HG03280 (cell line): Measurements from ENCODE around the gene CADM4.
"Not testable (repeated sequence)": the region's sequence is repeated elsewhere in the genome, so short reads cannot be mapped to it uniquely, and the experiment has no call there.

Experiments used
- ATAC-seq: cut with Tn5 transposase; IDR thresholded peaks from one replicate; pipeline ENCODE4 v1.9.1; 2021; ENCODE audit warnings: mild to moderate bottlenecking, moderate library complexity; ENCODE audit not compliant: unreplicated experiment

The CADM4 gene

DNA sequence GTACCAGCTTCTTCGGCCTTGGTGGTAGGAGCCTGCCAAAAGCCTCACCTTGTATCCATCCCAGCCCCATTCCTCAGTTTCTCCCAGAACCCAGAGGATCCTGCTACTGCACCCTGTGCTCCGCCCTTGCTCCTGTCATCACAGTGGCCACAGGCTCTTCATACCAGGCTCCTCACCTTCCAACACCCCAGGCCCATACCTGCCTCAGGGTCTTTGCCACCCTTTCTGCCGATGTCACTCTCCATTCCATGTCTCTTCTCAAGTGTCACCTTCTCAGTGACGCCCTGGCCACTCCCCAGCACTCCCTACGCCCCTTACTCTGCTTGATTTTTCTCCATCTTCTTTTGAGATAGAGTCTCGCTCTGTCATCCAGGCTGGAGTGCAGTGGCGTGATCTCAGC is 29.8 kb downstream of the CADM4 start:
- ATAC-seq: no peak

DNA sequence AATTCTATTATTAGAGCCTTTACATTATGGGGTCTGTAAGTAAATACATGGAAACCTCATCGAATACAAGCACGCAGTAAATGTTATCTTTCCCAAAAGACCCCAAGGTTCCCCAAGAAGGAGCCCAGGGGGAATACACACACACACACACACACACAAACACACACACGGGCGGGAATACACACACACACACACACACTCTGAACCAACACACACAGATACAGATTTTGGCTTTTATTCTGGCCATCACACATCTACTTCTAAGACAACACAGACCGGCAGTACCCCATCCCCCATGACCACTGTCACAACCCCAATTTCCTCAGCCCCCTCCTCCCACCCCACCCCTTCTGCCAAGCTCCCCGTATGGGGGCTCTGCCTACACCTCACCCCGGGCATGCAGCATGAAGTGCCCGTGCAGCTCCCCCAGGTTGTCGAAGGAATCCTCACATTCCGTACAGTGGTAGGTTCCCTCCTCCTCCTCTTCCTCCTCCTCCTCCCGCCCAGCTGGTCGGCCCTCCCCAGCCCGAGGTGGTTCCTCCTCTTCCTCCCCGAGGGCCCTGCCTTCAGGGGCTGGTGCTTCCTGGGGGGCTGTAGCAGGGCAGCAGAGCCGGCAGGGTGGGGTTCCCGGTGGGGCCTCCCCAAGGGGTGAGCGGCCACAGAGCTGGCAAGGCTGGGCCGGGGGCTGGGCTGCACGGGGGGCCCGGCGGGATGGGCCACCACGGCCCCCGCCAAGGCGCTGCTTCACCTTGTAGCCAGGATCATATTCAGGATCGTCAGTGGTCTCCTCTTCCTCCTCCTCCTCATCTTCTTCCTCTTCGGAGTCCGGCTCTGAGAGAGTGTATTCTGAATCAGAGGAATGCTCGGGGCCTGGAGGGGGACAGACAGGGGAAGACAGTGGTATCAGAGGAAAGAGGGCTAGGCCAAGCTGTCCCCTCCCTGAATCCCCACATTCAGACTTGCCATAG is 32.1 kb downstream of the CADM4 start:
- ATAC-seq: no peak

DNA sequence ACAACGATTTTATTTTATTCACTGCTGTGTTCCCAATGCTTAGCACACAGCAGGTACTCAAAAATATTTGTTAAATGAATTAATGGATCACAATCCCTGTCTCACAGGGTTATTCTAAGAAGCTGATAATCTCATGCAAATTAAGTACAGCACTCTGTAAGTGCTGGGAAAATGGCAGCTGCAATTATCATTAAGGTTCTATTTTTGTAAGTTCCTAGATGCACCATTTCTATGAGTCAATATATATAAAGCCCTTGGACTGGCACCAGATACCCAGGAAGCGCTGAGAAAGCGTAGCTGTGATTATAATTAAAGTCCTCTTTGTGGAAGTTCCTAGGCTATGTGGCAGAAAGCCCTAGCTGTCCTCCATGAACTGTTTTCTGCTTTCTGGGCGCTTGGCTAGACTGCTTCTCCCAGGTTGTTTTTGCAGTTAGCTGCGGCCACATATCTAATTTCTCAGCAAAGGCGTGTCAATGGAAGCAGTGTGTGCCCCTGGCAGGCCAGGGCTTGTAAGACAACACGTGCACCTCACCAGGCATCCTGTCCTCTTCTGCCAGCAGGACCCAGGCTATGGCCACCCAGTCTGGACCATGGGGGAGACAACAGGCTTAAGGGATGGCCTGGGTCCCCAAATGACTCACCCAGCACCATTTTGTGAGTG is 33.0 kb downstream of the CADM4 start:
- no peak for ATAC-seq

DNA sequence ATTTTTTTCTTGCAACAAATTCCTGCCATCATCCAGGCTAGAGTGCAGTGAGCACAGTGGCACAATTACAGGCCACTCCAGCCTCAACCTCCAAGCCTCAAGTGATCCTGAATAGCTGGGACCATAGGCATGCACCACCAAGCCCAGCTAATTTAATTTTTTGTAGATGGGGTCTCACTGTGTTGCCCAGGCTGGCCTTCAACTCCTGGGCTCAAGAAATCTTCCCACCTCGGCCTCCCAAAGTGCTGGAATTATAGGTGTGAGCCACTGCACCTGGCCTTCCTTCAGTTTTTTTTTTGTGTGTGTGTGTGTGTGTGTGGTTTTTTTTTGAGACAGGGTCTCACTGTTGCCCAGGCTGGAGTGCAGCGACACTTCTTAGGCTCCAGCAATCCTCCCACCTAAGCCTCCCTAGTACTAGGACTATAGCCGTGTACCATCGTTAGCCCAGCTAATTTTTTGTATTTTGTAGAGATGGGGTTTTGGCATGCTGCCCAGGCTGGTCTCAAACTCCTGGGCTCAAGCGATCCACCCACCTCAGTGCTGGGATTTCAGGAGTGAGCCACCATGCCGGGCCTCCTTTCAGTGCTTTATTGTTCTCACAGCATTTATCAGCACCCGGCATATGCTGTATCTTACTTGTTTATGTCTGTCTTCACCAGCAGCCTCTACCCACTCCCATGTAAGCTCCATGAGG is 33.6 kb downstream of the CADM4 start:
- ATAC-seq: no peak

DNA sequence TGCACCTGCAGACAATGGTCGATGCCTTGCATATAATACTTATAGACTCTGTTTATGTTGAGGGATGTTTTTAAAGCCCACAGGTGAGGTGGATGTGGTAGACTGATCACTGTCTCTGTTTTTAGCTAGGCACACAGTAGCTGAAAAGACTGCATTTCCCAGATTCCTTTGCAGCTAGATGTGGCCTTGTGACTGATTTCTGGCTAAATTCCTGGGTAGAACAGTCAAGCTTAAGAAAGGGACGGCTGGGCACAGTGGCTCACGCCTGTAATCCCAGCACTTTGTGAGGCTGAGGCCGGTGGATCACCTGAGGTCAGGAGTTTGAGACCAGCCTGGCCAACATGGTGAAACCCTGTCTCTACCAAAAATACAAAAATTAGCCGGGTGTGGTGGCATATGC is 39.3 kb downstream of the CADM4 start:
- ATAC-seq: not testable (repeated sequence)

DNA sequence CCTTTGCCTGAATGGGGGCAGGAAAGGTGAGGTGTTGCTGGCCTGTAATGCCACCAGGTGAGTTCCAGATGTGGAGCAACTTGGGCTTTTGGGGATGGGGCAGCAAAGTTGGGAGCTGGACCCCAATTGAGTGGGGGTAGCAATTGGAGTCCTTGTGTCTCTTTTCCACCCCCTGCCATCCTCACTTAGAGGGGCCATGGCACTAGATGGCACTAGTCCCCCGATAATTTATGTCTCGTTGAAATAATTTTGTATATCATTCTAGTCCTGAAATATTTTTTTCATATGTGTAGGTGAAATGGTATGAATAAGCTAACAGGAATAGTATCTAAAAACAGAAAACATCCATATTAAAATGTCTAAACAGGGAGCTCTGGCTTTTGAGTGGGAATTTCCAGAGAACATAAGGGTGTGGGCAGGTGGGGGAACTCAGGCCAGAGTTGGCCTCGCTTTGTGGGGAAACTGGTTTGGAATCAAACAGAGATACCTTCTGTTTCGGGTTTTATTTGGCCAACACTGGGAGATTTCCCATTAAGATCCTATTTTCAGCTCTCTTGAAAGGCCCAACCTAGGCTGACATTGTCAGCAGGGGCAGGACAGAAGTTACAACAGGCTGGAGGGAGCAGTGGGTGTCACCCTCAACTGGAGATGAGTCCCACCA is 39.9 kb downstream of the CADM4 start:
- no peak for ATAC-seq

DNA sequence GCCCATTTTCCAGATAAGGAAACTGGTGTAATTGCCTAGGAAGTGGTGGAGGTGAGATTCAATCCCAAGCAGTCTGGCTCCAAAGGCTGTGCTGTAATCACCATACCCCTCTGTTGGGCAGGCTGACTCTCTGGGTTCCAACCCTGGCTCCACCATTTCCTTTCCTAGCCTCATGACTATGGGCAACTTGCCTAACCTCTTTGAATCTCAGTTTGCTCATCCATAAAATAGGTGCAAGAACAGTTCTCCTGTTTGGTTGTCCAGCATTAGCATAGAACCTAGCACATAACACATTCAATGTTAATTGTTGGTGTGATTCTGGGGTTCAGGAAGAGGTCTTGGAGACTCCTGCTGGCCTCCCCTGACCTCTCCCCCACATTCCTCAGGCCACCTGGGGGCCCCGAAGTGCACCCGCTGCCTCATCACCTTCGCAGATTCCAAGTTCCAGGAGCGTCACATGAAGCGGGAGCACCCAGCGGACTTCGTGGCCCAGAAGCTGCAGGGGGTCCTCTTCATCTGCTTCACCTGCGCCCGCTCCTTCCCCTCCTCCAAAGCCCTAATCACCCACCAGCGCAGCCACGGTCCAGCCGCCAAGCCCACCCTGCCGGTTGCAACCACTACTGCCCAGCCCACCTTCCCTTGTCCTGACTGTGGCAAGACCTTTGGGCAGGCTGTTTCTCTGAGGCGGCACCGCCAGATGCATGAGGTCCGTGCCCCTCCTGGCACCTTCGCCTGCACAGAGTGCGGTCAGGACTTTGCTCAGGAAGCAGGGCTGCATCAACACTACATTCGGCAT is 41.0 kb downstream of the CADM4 start:
- ATAC-seq: no peak

DNA sequence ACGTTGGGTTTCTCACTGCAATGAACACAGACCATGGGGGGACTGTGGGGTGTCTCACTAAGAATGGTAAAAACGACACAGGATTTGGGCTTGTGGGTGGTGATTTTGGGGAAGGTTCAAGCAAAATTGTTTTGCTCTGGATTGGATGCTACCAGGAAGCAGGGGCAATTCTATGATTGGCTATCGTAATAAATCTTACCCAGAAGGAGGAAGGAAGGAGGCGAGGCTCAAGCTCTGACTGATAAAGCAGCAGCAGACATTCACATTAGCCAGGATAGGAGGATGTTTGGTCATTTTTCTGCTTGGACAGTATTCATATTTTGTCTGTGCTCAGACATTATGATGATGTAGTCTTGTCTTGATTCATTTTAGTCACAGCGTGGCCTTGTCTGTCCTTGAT is 41.8 kb downstream of the CADM4 start:
- no peak for ATAC-seq

DNA sequence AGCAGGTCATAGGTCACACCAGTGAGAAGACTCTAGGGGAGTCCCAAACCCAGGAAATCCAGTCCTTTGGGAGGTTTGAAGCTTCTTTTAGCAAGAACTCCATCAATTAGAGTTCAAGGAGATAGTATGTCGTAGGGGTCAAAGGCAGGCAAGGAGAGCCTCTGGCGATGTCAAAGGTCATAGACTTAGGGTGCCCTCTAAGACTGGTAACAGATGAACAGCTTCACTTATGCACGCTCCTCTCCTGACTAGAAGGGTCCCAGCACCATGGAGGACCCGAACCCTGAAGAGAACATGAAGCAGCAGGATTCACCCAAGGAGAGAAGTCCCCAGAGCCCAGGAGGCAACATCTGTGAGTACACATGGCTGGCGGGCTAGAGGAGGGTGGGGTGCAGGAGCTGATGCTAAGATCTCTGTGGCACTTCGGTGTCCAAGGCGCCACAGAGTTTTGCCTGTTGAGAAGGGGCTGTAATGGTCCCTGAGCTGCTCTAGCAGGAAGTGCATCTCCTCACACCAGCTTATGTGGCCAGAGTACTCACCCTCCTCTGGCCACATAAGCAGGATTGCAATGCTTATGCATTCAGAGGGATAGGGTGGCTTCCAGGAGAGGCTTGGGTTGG is 42.7 kb downstream of the CADM4 start:
- ATAC-seq: no peak

DNA sequence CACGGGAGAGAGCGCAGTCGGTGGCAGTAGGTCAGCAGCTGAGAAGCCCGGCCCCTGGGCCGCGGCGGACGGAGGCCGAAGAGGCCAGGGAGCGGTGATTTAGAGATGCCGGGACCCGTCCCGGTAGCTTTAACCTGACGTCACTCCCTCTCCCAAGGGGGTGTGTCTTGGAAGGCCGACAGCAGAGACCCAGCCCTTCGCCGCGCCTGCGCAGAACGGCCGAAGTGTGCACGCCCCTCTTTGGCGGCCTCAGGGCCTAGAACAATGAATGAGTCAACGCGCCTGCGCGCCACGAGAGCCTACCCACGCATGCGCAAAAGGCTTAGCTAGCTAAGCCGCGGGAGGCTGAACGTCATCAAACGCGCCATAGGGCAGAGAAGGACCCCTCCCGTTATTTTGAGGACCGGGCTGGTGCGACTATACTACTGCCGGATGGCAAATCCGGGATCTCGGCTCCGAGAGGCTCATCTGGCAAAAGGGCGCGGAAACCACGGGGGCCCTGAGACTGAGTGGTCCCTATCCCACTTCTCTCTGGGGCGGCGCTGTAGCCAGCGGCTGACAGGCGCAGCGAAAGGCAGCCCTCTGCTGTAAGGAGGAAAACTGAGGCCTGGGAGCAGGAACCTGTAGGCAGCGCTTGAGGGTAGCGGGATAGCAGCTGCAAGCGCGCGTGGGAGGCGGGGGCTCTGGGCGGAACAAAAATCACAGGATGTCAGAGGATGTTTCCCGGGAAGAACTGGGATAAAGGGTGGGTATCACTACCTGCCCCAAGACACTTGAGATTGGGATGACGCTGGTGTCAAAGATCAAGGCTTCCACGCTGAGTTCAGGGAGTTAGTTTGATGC is 43.4 kb downstream of the CADM4 start, which contains the start of the genes IRGQ and ZNF576:
Gene IRGQ (minus strand): TSS at position 136 of the 843 bp plus-strand sequence. CDS start 796 bp downstream, outside the sequence.
Gene ZNF576 (plus strand): TSS at position 597 of the 843 bp plus-strand sequence. CDS start 514 bp downstream, outside the sequence.
- ATAC-seq: peak; percentile 89

DNA sequence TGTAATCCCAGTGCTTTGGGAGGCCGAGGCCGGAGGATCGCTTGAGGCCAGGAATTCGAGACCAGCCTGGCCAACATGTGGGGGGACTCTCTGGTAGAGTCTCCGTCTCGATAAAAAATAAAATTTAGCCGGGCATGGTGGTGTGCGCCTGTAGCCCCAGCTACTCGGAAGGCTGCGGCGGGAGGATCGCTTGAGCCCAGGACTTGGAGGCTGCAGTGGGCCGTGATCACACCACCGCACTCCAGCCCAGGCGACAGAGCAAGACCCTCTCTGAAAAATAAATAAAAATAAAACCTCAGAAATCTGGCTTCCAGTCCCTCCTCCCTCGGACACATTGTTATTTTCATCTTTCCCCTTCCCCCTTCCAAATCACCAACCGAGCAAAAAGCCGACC is 44.0 kb downstream of the CADM4 start:
- ATAC-seq: peak; percentile 6

DNA sequence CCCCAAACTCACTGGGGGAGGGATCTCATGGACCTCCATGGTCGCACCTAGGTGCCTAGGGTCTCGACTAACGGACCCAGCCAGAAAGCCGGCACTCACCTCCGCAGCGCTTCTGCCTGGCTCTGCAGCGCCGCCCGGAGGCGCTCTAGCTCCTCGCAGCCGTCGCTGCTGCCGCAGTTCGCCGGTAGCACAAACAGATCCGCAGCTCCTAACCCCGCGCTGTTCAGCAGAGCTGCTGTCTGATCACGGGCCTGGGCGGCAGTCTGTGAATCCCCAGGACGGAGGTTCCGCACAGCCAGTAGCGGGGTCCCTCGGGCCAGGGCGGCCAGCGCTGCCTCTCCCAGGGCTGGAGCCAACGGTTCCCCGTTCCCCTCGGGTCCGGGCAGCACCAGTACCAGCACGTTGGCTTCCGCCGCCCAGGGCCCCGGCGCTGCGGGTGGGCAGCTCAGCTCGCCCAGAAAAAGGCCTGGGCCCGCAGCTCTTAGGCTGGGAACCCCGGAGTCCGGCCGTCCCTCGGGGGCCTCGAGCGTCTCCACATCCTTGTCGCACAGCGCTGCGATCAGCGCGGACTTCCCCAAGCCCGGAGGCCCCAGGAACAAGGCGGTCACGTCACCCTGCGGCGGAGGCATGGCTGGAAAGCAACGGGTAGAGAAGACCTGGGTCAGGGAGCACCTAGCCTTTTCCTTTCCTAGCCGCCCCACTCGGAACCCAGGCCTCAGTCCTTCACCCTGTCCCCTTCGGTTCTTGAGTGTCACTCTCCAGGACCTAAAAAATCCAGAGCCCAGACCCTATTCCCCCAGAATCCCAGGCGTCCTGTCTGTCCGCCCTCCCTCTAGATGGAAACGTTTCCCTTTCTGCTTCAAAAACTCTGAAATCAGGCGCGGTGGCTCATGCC is 44.7 kb downstream of the CADM4 start:
- ATAC-seq: peak; percentile 29

DNA sequence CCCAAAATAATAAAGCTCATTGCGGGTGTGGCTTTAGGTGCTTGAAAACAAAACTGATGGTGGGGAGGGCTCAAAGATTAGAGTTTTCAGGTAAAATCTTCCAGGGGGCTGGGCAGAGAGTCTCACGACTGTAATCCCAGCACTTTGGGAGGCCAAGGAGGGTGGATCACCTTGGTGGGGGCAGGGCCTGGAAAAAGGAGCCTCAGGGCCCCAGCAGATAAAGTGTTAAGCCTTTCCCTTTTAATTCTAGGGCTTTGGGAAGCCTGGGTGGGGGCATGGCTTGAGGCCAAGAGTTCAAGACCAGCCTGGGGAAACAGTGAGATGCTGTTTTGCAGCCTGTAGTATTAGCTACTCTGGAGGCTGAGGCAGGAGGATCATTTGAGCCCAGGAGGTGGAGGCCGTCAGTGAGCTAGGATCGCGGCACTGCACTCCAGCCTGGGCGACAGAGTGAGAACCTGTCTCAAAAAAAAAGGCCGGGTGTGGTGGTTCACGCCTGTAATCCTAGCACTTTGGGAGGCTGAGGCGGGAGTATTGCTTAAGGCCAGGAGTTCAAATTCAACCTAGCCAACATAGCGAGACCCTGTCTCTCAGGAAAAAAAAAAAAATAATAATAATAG is 45.5 kb downstream of the CADM4 start:
- ATAC-seq: no peak

DNA sequence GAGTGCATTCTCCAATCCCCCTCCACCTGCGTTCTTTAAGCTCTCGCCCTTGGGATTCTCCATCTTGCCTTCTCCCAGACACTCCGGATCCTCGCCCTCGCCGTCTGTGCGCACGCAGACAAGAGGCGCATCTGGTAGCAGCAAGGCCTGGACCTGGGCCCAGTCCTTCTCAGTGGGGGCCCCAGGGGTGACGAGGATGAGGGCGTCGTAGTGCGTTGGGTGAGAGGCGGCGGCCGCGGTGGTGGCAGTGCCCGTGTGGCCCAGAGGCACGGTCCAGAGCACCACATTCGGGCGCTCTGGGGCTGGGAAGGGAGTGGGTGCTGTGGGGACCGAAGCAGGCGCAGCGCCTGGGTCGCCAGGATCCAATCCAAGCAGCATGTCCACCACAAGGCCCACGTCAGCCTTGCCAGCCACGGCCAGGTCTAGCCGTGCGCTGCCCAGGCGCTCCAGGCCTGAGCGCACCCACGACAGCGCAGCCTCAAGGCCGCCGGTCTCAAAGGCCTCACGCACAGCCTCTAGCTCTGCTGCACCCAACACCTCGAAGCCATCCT is 46.8 kb downstream of the CADM4 start:
- ATAC-seq: no peak

DNA sequence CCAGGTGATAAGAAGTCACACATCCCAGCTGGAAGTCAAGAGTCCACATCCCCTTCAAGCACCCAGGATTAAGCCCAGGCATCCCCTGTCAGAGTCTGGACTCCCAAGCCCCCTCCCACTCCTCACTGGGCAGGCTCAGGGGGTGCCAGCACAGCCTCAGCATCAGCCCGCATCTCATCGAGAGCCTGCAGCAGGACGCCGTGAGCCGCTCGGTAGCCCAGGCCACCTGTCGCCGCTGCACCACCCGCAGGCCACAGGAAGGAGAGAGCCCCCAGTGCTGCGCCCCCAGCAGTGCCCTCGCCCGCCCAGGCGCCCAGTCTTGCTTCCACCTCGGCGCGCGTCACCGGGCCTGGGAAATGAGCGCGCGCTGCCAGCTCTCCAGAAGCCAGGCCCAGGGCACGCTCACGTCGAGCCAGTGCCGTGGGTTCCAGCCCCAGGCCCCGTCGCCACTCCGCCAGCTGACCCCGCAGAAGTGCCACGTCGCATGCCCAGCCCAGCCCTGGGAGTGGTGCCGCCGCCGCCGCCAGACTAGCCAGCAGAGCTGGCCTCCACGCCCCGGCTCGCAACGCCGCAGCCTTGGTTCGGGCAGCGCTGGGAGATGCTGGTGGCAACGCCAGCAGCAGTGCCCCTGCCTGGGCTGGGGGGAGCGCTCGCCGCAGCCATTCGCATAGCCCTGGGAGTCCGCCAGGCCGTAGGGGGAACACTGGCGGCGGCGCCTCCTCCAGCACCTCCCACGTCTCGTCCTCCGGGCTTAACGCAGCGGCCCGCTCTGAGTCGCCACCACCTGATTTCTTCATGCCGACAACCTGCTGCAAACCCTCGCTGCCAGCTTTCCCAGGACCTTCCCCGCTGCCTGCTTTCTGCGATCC is 47.5 kb downstream of the CADM4 start:
- ATAC-seq: no peak

DNA sequence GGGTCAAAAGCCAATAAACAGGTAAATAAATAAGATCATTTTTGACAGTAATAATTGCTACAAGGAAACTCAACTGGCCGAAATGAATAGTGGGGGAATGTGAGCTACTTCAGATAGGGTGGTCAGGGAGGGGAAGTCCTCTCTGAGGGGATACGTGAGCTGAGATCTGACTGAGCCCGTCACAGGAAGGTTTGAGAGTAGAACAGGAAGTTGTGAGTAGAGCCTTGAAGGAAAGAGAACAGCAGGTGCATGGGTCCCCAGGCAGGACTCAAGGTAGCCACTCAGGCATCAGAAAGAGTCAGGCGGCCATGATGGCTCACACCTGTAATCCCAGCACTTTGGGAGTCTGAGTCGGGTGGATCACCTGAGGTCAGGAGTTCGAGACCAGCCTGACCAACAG is 50.0 kb downstream of the CADM4 start:
- no peak for ATAC-seq
